Endothelial cell (in vitro differentiated cells): ENCODE measurements around the gene CHPF. TPM values are rescaled to one million over a fixed set of nuclear protein-coding genes. Genes with fewer than 3 reads are reported as not detected.

Source experiments
- DNase-seq: peaks from one replicate; pipeline ENCODE4 v3.0.0; 2021; ENCODE audit warnings: low spot score
- H3K27ac Mint-ChIP-seq: one replicate; pipeline ENCODE4 v1.8.0; 2021; ENCODE audit warnings: mixed read lengths, inconsistent platforms; ENCODE audit not compliant: unreplicated experiment
- H3K27me3 Mint-ChIP-seq: one replicate; pipeline ENCODE4 v1.8.0; 2021; ENCODE audit warnings: mild to moderate bottlenecking, moderate library complexity, mixed read lengths, inconsistent platforms; ENCODE audit not compliant: unreplicated experiment
- H3K36me3 Mint-ChIP-seq: one replicate; pipeline ENCODE4 v1.8.0; 2021; ENCODE audit warnings: mild to moderate bottlenecking, low read depth, mixed read lengths, inconsistent platforms; ENCODE audit not compliant: unreplicated experiment
- H3K4me1 Mint-ChIP-seq: one replicate; pipeline ENCODE4 v1.8.0; 2021; ENCODE audit warnings: mild to moderate bottlenecking, mixed read lengths, inconsistent platforms; ENCODE audit not compliant: unreplicated experiment
- H3K4me3 Mint-ChIP-seq: one replicate; pipeline ENCODE4 v1.8.0; 2021; ENCODE audit warnings: mild to moderate bottlenecking, mixed read lengths, inconsistent platforms; ENCODE audit not compliant: unreplicated experiment
- H3K9me3 Mint-ChIP-seq: one replicate; pipeline ENCODE4 v1.8.0; 2021; ENCODE audit warnings: mixed read lengths, inconsistent platforms; ENCODE audit not compliant: unreplicated experiment
- CTCF ChIP-seq: fragments of 200-600 bp; sonication (generic); IDR thresholded peaks from one replicate; pipeline ENCODE4 v1.5.0; 2021; ENCODE audit warnings: antibody characterized with exemption; ENCODE audit not compliant: unreplicated experiment
- total RNA-seq: library from RNA; stranded (reverse); fragmentation: NEBNext Ultra II Directional; extraction: Animal tissue kit (Norgen Biotek cat#: 25700); gene quantifications from one replicate; pipeline ENCODE4 v1.2.1, GENCODE V29; 2021; ENCODE audit not compliant: unreplicated experiment

Gene CHPF
- total RNA-seq, 1 donor from 2014 or later = 4.1 TPM

GRCh38 chr2:219507581-219508443 lies 35.8 kb downstream of the CHPF start:
- Mint-ChIP-seq H3K4me3 (no peak overlapping the region), H3K9me3 (no peaks in the 10 kb centered on the region), H3K27ac (no peak overlapping the region), H3K27me3 (peaks cover 11% of the 10 kb centered on the region), H3K36me3 (peaks cover 24% of the 10 kb centered on the region), H3K4me1 (peaks cover 35% of the 10 kb centered on the region)
- TF ChIP-seq CTCF = no peak
- DNase-seq = no peak

- H3K4me3 Mint-ChIP-seq = no peak overlapping the region
- peaks cover 39% of the 10 kb centered on the region for H3K4me1 Mint-ChIP-seq
- no peak for TF ChIP-seq CTCF
- H3K36me3 Mint-ChIP-seq = peaks cover 20% of the 10 kb centered on the region
- H3K27me3 Mint-ChIP-seq = peaks cover 10% of the 10 kb centered on the region
- no peak for DNase-seq
- no peak overlapping the region for H3K27ac Mint-ChIP-seq
- H3K9me3 Mint-ChIP-seq = no peaks in the 10 kb centered on the region
Measured at GRCh38 chr2:219506802-219507526, 36.6 kb downstream of the CHPF start.

- Mint-ChIP-seq H3K4me3 (no peak overlapping the region), H3K27ac (no peak overlapping the region), H3K27me3 (peaks cover 8% of the 10 kb centered on the region), H3K4me1 (peaks cover 43% of the 10 kb centered on the region), H3K9me3 (no peaks in the 10 kb centered on the region), H3K36me3 (peaks cover 20% of the 10 kb centered on the region)
- TF ChIP-seq CTCF = no peak
- no peak for DNase-seq
Measured at GRCh38 chr2:219506153-219506801, 37.3 kb downstream of the CHPF start.

- no peak for DNase-seq
- peaks cover 8% of the 10 kb centered on the region for H3K27me3 Mint-ChIP-seq
- no peaks in the 10 kb centered on the region for H3K9me3 Mint-ChIP-seq
- H3K4me3 Mint-ChIP-seq = no peak overlapping the region
- peaks cover 49% of the 10 kb centered on the region for H3K4me1 Mint-ChIP-seq
- TF ChIP-seq CTCF = no peak
- H3K27ac Mint-ChIP-seq = no peak overlapping the region
- peaks cover 20% of the 10 kb centered on the region for H3K36me3 Mint-ChIP-seq
Measured at GRCh38 chr2:219505585-219505984, 38.0 kb downstream of the CHPF start.
